DMS53 (cell line): ENCODE measurements around the gene SINHCAF.

Experiments
- DNase-seq: peaks from one replicate; lab custom pipeline; 2025; lab: John Stamatoyannopoulos, UW

The SINHCAF gene

DNA sequence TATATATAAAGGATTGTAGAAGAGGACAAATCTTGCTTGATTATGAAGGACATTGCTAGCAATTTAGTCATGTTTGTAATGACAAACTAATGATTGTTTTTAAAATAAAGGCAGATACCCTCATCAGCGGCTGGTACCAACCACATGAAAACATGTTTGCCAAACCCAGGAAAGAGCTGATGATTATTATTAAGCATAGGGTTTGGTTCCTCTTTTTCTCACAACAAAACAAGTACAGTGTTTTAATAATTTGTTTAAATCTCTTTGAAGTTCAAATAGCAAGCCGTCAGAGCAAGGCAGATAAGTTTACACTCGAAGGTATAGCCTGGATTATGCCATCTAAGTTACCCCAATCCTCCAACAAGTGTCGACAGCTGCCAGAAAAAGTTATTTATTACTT, 5.3 kb upstream of the SINHCAF start:
- DNase-seq, result no peak

DNA sequence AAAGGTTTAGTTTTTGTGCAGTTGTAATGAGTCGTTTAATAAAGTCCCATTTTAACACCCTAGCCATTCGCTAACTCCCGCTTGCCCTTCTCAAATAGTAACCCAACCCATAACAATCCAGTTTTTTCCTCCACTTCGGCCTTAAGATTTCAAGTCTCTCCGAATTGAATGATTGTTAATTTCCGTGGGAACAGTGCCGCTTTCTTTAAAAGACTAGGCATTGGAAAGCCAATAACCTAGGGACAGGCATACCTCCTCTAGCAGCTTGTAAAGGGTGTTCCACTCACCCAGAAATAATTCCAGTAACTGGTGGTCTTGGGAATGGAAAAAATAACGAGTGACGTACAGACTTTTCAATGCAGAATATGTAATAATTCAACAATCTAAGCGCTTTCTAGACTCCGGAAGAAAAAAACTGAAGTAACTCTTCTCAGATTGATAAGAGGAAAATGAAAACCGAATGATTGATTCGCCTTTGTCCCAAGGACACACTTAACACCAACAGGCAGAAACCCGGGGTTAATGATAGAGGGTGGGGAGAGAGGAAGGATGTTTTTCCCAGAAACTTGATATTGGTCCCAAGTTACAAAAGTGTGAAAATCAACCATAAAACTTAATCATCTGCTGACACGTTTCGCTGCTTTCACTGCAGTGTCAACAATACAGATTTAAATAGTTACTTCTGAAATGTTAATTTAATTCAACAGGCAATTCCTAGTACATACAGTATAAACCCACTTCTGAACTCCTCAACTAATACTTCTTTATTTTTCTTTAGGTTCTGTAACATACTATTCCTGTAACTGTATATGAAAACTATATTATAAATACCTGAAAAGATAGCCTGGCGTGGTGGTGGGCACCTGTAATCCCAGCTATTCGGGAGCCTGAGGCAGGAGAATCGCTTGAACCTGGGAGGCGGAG, 1.0 kb upstream of the SINHCAF start:
- peak; percentile 70 for DNase-seq

GRCh38 chr12:31325524-31325875, 450 bp downstream of the SINHCAF start:
- DNase-seq, result peak; percentile 85

DNA sequence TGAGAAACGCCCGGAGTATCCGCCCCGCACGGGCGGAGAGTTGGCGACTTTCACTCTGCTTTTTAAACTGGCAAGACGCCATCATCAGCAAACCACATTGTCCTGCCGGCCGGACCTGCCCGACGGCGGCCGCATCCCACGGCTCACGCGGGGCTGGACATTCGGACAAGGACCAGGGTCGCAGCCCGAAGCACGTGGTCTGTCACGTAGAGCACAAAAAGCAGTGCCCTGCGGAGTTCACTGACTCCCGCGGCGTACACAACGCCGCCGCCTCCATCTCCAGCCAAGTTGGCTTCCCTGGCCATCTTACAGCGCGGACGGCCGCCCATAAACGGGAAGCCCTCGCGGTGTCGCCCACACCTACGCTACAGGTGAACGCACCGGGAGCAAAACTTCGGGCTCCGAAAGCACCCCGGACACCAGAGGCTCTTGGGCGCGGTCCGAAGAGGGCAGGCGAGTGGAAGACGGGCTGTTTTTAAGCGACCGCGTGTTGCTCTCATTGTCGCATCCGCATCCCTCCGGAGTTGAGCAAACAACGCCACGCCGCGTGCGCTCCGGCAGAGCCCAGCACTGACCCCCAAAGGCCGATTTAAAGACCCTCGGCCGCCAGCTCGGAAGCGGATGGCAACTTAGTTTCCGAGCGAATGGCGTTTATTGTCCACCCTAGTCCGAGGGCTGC, 966 bp downstream of the SINHCAF start:
- peak; percentile 96 for DNase-seq

DNA sequence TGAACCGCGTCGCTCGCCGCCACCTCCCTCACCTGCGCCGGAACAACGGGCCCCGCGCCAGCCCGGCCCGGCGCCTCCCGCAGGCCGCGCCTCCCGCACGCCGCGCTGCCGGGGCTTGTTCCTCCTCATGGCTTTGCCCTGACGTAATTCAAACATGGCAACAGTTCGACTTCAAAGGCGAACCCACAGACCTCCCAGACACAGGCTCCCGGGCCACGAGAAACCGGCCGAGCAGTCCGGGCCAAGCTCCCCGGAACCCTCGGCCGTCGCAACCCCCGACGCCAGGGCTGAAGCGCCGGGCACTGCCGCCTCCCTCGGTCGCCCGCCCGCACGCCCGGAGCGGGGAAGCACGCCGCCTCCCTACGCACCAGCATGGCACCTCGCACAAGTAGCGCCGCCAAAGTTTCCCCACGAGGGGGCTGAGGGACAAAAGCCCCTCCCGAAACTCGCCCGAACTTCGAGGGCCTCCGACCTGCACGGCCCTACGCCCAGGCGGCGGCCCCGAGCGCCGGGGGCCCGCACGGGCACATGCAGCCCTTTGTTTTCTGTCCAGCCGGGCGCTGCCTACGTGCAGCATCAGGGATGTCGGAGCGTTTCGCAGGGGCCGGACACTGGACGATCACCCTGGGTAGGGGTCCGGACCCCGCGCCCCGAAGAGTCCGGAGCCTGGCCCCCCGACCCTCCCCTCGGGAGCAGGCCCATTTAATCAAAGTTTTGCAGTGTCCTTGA, 1.7 kb downstream of the SINHCAF start:
- DNase-seq, result peak; percentile 98

GRCh38 chr12:31323391-31324115, 2.4 kb downstream of the SINHCAF start:
- peak; percentile 92 for DNase-seq

DNA sequence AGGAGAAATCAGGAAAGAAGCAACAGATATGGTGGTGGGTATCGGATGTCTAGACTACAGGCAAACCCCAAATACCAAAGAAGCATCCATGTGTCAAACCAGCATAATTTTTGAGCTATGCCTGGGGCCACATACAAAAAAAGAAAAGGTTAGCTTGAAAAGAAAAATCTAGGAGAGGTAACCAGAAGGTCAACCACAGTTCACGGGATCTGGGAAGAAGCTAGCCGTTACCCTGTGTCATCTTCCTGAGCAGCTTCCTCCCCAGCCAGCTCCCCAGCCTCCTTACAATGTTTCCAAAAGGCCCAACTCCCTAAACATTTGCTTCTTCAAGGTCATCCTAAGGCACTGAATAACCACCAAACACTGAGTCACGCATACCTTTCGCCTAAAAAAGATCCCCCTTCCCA, 3.1 kb downstream of the SINHCAF start:
- peak; percentile 38 for DNase-seq

GRCh38 chr12:31321897-31322228, 4.1 kb downstream of the SINHCAF start:
- DNase-seq, result peak; percentile 31

DNA sequence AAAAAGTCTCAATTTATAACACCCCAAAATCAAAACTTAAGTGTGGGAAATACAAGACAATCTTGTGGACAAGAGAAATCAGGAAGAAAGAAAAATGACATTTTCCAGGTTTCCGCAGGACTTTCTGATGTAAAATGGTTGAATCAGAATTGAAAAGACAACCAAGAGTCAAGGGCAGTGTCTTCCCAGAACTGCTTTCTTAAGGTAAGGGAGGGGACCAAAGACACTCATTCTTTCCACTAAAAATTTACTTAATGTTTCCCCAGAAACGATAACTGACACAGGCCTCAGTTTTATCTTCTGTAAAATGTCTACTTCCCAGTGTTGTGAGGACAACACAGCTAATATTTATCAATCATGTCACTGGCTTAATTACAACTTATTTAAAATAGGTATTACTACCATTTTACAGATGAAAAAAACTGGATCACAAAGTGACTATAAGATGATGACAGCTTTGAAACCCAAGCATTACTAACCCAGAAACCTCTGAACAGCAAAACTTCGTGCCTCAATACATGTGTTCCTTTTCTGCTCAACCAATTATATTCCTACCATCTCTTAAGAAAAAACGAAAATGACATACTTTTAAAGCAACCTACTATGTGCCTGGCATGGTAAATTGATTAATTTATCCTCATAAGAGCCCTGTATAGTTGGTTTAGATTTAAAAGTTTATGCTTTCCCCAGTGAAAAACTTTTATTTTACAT, 4.6 kb downstream of the SINHCAF start:
- DNase-seq, result no peak

- DNase-seq, result no peak
Observed at GRCh38 chr12:31318657-31319269, 7.2 kb downstream of the SINHCAF start.

GRCh38 chr12:31317471-31318395, 8.2 kb downstream of the SINHCAF start:
- DNase-seq, result peak; percentile 41

GRCh38 chr12:31316891-31317290, 9.1 kb downstream of the SINHCAF start:
- DNase-seq, result no peak

DNA sequence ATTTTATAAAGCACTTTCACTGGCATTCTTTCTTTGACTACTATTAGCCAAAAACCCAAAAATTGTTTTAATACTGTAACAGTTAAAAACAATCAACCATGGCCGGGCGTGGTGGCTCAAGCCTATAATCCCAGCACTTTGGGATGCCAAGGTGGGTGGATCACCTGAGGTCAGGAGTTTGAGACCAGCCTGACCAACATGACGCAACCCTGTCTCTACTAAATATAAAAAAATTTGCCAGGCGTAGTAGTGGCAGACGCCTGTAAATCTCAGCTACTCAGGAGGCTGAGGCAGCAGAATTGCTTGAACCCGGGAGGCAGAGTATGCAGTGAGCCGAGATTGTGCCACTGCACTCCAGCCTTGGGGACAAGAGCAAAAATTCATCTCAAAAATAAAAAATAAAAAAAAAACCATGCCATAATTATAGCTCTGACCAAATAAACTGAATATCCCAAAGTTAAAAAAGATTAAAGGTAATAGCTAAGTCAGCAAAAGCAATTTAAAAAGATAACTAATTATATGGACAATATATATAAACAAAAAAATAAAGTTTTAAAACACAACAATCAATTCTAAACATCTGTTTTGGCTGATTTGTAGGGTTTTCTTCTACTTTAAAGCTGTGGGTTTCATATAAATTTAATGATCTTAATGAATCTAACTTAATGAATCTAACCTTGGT, 10.0 kb downstream of the SINHCAF start:
- DNase-seq, result no peak

DNA sequence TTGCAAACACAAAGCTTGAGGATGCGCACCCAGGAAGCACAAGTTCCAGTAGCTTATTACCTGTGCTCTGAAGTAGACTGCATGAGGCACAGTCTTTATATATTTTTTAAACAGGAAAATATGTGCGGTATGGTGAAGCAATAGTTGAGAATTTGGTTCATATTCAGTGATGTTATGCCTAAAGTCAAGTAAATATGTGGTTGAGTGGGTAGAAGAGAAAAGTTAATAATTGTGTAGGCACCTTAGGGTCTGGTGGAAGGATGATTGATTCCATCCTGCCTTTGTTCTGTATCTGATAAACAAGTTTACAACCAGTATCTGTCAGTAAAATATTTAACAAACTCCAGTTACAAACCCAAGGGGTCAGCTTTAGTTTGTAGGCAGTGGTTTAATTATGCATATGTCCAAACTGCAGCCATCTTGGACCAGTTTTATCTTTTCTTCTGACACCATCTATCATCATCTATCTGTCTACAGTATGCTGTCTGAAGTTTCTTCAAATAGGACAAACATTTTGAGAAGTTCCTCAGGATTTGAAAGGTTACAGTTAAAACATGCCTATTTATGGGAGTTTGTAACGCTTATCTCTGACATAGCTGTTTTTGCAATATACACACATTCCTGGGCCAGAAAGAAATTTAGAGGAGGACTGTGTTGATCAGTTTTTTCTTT, 10.8 kb downstream of the SINHCAF start:
- no peak for DNase-seq

GRCh38 chr12:31312431-31312830, 13.5 kb downstream of the SINHCAF start:
- DNase-seq, result no peak

DNA sequence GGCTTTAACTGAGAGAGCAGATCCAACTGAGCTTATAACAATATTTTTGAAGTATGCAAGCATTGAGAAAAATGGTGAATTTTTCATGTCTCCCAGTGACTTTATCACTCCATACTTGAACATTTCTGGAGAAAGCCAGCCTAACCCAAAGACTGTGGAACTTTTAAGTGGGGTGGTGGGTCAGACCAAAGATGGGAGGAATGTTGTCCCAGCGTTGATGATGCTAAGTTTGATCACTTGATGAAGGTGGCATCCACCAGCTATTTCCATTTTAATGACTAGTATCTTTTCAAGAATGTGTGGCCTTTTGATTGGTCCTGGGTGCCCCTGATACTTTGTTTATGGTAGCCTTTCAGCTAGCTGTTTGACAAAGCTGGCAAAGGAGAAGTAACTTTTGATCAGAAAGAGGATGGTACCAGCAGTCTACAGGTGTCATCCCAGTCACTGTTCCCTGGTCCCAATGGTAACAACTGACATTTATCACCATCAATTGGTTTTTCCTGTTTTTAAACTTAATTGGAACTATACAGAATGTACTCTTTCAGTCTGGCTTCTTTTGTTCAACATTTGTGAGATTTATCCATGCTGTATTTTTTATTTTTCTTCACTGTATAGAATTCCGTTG, 14.2 kb downstream of the SINHCAF start:
- DNase-seq, result no peak

DNA sequence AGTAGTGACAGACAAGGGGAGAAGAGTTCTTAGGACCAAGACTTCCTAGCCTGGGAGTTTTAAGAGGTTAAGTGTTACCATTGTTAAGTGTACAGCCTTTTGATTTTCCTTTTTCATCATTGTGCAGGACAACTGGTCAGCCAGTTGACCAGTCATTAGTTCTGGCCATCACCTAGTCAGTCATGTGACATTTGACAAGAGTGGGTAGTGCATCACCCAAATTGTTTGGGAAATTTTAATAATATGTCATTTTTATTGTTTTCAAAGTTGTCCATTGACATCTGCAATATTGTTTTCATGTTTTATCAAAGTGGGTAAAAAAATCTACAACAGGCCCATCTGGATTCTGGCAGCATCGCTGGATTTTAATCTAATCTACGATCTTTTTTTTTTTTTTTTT, 15.5 kb downstream of the SINHCAF start:
- DNase-seq, result no peak

- DNase-seq, result no peak
Observed at GRCh38 chr12:31309279-31309678, 16.7 kb downstream of the SINHCAF start.
